Measurements from ENCODE around the gene SMCR8.
"Not testable (repeated sequence)": the region's sequence is repeated elsewhere in the genome, so short reads cannot be mapped to it uniquely, and the experiment has no call there.

Gene SMCR8

DNA sequence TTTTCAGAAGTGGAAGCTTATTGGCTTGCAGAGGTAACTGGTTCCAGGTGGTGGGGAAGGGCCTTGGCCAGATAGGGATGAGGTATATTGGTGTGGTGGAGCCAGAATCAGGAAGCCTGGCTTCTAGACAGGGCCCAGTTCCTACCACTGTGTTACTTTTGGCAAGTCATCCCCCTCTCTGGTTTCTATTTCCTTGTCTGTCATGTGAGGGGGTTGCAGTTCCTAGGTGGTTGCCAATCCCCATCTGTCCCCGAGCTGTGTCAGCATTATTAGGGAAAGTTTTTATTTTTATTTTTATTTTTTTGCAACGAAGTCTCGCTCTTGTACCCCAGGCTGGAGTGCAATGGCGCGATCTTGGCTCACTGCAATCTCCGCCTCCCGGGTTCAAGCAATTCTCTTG lies 3.0 kb downstream of the SMCR8 start:
- no peak for DNase-seq

DNA sequence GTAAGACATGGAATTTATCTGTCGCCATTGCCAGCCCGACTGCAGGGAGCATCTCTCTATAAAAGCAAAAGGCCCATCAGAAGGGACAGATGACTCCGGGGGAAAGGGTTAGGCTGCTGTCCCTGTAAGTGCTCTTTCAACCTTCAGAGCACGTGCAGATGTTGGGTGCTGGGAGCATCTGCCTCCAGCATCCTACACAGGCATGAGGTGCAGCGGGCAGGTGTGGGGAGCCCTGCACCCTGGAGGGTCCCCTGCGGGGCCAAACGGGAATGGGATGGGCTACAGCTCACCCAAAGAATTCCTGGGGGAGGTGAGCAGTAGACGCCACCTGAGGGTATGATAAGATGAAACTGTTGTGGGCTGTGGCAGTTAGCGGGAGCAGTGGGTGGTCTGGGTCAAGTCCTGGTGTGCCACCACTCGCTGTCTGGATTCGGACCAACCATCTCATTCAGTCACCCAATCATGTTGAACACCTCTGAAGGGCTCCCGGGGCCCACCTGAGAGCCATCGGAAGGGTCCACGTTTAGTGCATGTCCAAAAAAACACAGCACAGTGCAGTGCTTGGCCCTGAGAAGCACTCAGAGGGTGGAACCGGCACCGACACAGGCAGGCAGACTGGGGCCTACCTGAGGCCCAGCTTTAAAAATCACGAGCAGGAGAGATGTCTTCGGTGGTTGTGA lies 3.8 kb downstream of the SMCR8 start:
- DNase-seq: no peak

DNA sequence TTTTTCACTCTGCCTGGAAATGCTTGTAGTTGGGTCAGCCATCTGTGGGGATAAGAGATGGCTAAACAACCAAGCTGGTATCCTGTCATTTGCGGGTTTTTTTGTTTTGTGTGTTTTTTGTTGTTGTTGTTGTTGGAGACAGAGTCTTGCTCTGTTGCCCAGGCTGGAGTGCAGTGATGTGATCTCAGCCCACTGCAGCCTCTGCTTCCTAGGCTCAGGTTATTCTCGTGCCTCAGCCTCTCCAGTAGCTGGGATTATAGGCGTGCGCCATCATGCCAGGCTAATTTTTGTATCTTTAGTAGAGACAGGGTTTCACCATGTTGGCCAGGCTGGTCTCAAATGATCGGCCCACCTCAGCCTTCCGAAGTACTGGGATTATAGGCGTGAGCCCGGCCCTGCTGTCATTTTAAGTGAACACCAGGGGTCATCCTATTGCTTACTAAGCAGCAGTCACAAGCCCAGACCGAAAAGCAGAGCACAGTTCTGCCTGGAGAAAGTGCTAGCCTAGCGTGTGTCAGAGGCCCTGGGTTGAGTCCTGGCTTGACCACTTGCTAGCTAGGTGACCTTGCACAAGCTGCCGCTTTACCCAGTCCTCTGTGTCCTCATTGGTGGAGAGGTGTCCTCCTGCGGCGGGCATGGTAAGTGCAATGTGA lies 4.6 kb downstream of the SMCR8 start:
- DNase-seq: peak; percentile 22 to 68

- no peak for DNase-seq
These were observed 5.2 kb downstream of the SMCR8 start for GRCh38 chr17:18320301-18320700.

DNA sequence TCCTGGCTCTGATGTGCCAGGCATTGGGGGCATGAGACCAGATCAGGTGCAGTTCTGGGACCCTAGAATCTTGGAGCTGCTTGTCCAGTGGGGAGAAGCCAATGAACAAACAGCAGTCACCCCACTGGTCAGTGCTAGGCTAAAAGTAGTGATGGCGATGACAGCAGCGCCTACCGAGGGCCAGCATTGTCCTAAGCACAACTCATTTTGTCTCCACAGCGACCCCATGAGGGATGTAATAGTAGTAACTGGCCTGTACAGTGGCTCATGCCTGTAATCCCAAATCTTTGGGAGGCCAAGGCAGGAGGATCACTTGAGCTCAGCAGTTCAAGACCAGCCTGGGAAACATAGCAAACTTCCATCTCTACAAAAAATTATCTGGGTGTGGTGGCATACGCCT lies 6.2 kb downstream of the SMCR8 start:
- no peak for DNase-seq

DNA sequence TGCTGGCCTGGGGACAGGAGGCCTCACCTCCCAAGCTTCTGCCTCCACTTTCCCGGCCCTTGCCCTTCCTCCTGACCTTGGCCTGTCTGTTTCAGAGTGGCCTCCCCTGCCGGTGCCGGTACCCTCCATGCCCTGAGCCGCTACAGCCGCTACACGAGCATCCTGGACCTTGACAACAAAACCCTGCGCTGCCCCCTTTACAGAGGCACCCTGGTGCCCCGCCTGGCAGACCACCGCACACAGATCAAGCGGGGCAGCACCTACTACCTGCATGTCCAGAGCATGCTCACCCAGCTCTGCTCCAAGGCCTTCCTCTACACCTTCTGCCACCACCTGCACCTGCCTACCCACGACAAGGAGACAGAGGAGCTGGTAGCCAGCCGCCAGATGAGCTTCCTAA lies 7.4 kb downstream of the SMCR8 start:
- no peak for DNase-seq

DNA sequence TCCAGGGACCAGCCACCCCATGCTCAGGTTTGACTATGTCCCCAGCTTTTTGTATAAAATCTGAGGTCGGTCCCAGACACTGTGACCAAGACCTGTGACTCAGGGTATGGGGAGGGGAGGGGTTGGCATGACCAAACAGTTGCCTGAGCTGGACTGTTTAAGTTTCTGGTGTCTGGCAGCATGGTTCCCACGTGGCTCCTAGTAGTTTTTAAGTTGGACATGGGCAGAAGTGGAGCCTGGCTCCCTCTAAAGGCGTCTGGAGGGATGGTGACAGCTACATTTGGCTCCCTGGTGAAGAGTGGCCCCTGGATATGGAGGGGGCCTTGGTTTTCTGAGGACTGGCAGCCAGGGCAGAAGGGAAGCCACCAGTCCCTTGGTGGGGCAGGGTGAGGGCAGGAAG lies 7.9 kb downstream of the SMCR8 start:
- no peak for DNase-seq

DNA sequence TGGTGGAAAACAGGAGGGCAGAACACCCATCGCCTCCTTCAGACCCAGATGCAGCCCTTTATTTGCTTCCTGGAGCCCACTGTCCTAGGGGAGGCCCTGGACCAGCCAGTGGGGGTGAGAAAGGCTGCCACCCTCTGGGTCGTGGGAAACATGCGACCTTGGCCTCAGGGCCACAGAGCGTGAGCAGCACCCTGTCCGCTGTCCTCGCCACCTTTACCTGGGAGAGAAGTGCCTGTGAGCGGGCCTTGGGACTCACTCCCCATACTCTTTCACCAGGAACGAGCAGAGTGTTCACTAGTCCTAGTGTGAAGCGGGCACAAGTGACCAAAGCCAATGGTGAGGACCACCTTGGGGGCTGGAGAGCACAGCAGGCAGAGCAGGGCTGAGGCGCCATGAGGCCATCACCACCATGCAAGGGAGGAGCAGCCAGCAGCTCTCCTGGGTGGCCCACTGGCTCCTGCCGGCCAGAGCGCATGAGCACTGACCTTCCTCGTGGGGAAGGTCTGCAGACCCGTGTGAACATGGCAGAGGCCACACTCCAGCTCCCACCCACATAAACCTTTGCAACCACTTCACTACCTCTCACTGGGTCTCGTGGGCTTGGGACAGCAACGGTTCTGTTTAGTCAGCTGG lies 8.5 kb downstream of the SMCR8 start:
- DNase-seq: no peak

DNA sequence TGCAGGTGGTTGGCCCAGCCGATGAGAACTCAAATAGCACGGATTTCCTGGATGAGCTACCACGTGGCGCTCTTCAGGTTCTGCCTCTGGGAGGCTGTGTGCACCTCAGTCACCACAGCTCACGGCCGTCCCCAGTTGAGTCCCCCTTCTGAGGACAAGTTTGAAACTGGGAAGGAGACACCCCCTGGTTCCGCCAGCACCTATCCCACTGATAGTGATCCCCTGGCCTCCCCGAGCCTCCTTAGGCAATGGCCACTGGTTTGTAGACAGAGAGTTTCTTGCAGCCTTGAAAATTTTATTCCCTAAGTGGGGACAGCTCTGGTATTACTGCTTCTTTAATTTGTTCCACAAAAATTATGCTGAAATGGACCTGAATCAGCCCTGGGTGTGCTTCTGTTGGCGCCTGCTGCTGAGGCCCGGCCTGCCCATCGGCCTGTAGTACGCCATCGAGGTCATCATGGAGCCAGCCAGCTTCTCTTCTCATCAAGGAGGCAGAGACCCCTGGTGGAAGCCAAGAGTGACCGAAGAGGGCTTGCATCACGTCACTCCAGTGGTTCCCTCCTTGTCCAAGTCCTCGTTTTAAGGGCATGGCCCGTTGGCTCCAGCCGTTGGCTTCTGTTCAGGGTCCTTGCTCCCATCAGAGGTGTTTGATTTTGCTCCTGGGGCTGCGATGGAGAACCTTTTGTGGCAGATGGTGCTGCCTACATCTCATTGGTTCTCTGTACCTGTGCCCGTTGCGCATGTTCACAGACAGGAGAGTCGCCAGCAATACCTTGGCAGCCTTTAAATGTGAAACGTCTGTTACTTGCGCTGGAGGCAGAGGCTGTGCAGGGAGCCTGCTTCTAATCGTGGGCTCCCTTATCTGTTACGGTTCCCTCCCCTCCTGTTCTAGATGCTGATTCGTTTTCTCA lies 9.3 kb downstream of the SMCR8 start:
- DNase-seq: no peak

GRCh38 chr17:18326039-18326438 lies 10.9 kb downstream of the SMCR8 start:
- no peak for DNase-seq

DNA sequence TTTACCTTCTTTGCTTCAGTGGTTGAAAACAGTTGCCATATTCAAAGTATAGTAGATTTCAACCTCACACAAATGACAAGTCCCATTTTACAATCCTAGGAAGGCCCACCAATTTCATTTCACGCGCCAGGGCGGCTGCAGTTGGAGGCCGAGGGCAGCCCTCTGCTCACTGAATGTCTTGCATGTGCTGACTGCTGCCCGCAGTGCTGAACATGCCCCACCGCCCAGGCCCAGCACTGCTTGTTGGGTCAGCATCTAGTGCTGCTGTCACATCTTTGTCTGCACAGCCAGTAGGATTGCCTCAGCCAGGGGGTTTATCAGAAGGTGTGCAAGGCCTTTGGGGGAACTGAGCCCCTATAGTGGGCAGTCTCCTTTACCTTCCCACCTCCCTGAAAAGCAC lies 11.5 kb downstream of the SMCR8 start:
- DNase-seq: no peak

- no peak for DNase-seq
These were observed 12.0 kb downstream of the SMCR8 start for GRCh38 chr17:18327093-18327492.

DNA sequence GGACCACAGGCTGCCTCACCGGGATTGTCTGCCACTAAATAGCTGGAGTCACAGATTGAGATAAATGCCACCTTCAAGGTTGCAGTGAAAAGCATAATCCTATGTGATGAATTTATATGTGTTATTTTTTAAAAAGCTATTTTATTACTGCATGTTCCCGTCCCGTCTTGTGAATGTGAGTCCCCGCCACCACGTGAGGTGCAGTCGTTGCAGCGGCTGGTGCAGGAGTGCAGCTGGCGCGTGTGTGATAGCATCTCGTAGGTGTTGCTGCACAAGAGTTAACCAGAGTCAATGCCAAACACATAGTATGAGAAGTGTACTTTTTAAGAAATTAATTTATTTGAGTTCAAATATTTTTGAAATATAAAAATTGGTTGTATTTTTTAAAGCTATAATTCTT lies 12.5 kb downstream of the SMCR8 start:
- DNase-seq: no peak

DNA sequence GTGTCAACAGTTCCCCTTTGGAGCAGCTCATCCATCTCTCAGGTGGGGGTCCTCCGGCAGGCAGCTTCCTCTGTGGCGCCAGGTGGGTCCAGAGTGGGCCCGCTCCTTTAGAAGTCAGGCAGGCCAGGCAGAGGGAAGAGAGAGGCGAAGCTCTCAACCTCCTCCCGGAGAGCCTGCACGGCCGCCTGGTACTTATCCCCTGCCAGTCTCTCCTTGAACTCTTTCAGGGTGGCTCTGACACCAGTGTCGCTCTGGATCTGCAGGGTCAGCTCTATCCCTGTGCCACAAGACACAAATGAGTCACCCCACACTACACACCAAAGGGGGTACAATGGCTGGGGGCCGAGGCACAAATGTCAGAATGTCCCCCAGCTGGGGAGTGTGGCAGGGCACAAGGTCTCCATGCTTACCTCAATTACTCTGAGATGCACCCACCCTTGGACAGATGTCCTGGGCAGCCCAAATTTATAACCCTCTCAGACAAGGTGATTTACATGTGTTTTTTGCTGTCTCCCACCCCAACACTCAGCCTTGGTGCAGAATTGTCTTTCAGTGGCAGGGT lies 13.6 kb downstream of the SMCR8 start:
- DNase-seq: no peak

- DNase-seq: no peak
These were observed 16.8 kb downstream of the SMCR8 start for GRCh38 chr17:18331879-18332278.

DNA sequence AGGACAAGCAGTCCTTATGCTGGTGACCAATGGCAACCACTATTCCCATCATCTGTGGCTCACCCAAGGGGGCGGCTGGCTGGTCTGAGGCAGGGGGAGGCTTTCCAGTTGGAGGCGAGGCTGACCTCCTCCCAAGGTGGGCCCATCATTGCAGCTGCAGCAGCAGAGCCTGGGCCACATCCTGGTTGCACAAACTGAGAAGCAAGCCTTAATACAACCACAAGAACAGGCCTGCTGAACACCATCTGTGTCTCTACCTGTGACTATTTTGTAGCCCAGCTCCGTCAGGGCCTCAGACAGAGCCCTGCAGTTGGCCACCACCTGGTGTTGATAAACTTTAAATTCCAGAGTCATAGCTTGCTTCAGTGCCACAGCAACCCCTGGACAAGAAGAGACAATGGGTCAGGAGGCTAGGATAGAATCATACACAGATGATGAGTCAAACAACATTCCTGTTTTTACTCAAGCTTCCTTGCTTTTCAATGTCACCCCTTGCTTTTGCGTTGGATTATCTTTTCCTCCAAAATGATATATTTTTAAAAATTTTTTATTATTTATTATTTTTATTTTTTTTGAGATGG lies 17.9 kb downstream of the SMCR8 start:
- DNase-seq: no peak

- DNase-seq: not testable (repeated sequence)
These were observed 23.1 kb downstream of the SMCR8 start for GRCh38 chr17:18338158-18338557.

DNA sequence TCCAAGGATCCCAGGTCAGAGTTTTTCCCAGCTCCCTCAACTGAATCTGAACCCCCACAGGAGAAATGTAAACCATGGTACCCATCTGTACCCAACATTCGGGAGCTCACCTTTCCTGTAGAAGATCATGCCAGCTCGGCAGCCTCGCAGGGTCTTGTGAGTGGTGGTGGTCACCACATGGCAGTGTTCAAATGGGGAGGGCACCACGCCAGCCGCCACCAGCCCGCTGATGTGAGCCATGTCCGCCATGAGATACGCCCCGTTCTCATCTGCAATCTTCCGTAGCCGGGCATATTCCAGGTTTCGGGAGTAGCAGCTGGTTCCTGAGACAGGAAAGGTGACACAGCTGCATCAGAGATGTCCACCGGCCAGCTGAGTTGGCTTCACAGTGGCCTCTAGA lies 24.8 kb downstream of the SMCR8 start:
- no peak for DNase-seq

- DNase-seq: no peak
These were observed 28.9 kb downstream of the SMCR8 start for GRCh38 chr17:18344021-18344420.

DNA sequence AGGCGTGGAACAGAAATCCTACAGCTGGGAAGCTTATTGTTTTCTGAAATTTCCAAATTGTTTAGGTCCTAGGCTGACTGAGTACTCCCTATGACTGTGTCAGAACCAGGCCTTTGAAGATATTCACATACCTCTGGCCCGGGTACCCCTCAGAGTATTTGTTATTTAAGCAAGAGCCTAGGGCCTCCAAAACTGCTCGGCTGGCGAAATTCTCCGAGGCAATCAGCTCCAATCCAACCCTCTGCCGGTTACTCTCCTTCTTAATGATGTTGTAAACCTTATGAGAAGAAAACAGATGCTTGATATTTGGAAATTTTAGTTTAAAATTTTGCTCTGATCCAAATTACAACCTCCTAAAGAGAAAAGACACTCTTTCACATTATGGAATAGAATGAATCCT lies 38.4 kb downstream of the SMCR8 start:
- DNase-seq: no peak

GRCh38 chr17:18356624-18357023 lies 41.5 kb downstream of the SMCR8 start:
- DNase-seq: no peak

GRCh38 chr17:18360518-18360917 lies 45.4 kb downstream of the SMCR8 start:
- no peak for DNase-seq
